Measurements from ENCODE around the gene SPSB3.

SPSB3 gene

GRCh38 chr16:1788708-1789100 lies 6.3 kb upstream of the SPSB3 start:
- Histone ChIP-seq H3K27me3 (ENCODE audit: control insufficient read depth, insufficient read depth, low read length) (no peaks in the 10 kb centered on the region), H3K4me1 (ENCODE audit: control insufficient read depth, insufficient read depth, low read length) (no peaks in the 10 kb centered on the region; the same call in 1 of the 2 replicates), H3K9me3 (ENCODE audit: control insufficient read depth, insufficient read depth, low read length) (no peaks in the 10 kb centered on the region), H3K27ac (ENCODE audit: low read length) (no peak overlapping the region), H3K36me3 (ENCODE audit: control insufficient read depth, insufficient read depth, low read length) (peaks cover 31% of the 10 kb centered on the region), H3K4me3 (ENCODE audit: low read length) (no peak overlapping the region)
- no CpG with 5 or more reads among the region's 19 CpGs for WGBS (ENCODE audit: insufficient coverage, insufficient read length)
- no peak for DNase-seq (ENCODE audit: low read depth, low spot score)

DNA sequence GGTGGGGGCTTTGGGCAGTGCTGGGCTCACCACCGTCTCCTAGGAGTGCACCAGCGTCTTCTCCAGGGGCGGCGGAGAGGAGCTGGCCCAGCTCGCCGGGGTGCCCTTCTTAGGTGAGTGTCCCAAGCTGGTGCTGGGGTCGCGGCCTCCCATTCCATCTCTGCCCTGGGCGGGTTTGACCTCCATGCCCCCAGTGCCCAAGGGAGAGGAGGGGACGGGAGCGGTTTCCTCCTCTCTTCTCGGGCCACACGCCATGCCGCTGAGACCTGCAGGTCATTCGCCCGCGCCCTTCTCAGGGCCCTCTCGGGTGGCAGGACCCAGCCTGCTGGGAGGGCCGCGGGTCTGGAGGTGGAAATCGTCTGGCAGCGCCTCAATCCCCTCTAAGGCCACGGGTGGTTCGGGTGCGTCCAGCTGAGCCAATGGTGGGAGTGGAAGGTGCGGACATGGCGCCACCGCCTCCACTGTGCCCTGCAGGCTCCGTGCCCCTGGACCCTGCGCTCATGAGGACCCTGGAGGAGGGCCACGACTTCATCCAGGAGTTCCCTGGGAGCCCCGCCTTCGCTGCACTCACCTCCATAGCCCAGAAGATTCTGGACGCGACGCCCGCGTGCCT lies 5.8 kb upstream of the SPSB3 start:
- no peak for DNase-seq (ENCODE audit: low read depth, low spot score)
- WGBS (ENCODE audit: insufficient coverage, insufficient read length): no CpG with 5 or more reads among the region's 38 CpGs
- Histone ChIP-seq H3K36me3 (ENCODE audit: control insufficient read depth, insufficient read depth, low read length) (peaks cover 31% of the 10 kb centered on the region), H3K27me3 (ENCODE audit: control insufficient read depth, insufficient read depth, low read length) (no peaks in the 10 kb centered on the region), H3K4me1 (ENCODE audit: control insufficient read depth, insufficient read depth, low read length) (no peaks in the 10 kb centered on the region; the same call in 1 of the 2 replicates), H3K4me3 (ENCODE audit: low read length) (no peak overlapping the region), H3K27ac (ENCODE audit: low read length) (no peak overlapping the region), H3K9me3 (ENCODE audit: control insufficient read depth, insufficient read depth, low read length) (no peaks in the 10 kb centered on the region)

DNA sequence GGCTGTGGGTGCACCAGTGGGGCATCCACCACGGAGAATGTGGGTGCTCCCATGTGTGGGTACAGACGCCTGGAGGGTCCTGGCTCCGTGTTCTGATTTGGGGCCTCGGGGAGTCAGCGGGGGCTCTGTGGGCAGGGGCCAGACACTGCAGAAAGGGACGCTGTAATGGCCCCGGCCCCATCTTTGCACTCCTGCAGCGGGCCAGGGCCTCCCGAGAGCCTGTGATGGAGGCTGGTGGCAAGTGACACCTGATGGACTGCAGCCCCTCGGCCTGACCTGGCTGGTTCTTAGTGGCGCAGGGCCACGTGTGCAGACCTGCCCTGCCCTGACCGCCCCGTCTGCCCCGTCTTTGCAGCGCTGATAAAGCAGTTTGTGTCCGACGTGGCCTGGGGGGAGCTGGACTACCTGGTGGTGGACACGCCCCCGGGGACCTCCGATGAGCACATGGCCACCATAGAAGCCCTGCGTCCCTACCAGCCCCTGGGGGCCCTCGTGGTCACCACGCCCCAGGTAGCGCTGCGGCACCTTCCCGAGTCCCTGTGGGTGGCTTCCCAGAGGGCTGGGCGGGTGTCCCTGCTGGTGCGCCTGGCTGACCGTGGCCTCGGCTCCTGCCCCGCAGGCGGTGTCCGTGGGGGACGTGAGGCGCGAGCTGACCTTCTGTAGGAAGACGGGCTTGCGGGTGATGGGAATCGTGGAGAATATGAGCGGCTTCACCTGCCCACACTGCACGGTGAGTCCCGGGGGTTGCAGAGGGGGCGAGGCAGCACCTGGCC lies 5.1 kb upstream of the SPSB3 start:
- H3K36me3 ChIP-seq (ENCODE audit: control insufficient read depth, insufficient read depth, low read length): peaks cover 31% of the 10 kb centered on the region
- no peak for DNase-seq (ENCODE audit: low read depth, low spot score)
- no peaks in the 10 kb centered on the region for H3K4me1 ChIP-seq (ENCODE audit: control insufficient read depth, insufficient read depth, low read length)
- no peaks in the 10 kb centered on the region for H3K9me3 ChIP-seq (ENCODE audit: control insufficient read depth, insufficient read depth, low read length)
- H3K27me3 ChIP-seq (ENCODE audit: control insufficient read depth, insufficient read depth, low read length): no peaks in the 10 kb centered on the region
- no CpG with 5 or more reads among the region's 44 CpGs for WGBS (ENCODE audit: insufficient coverage, insufficient read length)
- H3K27ac ChIP-seq (ENCODE audit: low read length): no peak overlapping the region
- no peak overlapping the region for H3K4me3 ChIP-seq (ENCODE audit: low read length)

- no CpG with 5 or more reads among the region's 6 CpGs for WGBS (ENCODE audit: insufficient coverage, insufficient read length)
- Histone ChIP-seq H3K36me3 (ENCODE audit: control insufficient read depth, insufficient read depth, low read length) (peaks cover 31% of the 10 kb centered on the region), H3K27me3 (ENCODE audit: control insufficient read depth, insufficient read depth, low read length) (no peaks in the 10 kb centered on the region), H3K9me3 (ENCODE audit: control insufficient read depth, insufficient read depth, low read length) (no peaks in the 10 kb centered on the region), H3K4me3 (ENCODE audit: low read length) (no peak overlapping the region), H3K4me1 (ENCODE audit: control insufficient read depth, insufficient read depth, low read length) (no peaks in the 10 kb centered on the region), H3K27ac (ENCODE audit: low read length) (no peak overlapping the region)
- DNase-seq (ENCODE audit: low read depth, low spot score): no peak
Observed at GRCh38 chr16:1787056-1787321, 4.6 kb upstream of the SPSB3 start.

DNA sequence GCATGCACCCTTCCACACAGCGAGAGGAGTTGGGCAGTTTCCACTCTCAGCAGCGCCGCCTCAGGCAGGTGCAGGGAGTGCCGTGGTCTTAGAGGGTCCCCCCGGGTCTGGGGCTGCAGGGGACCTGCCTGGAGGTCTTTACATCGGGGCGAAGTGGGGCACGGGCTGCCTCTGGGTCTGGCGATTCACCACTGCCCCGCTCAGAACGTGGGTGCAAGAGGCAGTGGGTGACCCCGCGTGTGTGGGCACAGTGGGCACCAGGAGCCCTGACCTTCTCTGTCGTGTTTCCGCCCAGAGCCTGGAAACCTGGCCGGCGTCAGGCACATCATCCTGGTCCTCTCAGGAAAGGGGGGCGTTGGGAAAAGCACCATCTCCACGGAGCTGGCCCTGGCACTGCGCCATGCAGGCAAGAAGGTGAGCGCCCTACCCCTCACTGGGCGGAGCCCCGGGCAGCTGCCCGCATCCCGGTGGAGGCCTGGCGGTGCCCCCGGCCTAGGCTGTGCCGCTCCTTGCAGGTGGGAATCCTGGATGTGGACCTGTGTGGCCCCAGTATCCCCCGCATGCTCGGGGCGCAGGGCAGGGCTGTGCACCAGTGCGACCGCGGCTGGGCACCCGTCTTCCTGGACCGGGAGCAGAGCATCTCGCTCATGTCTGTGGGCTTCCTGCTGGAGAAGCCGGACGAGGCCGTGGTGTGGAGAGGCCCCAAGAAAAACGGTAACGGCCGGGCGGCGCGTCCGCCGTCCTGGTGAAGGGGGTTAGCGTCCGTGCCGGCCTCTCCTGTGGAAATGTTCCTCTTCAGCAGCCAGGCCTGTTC lies 4.1 kb upstream of the SPSB3 start:
- no peaks in the 10 kb centered on the region for H3K27me3 ChIP-seq (ENCODE audit: control insufficient read depth, insufficient read depth, low read length)
- H3K4me3 ChIP-seq (ENCODE audit: low read length): no peak overlapping the region
- no peaks in the 10 kb centered on the region for H3K9me3 ChIP-seq (ENCODE audit: control insufficient read depth, insufficient read depth, low read length)
- no CpG with 5 or more reads among the region's 51 CpGs for whole genome bisulfite sequencing (ENCODE audit: insufficient coverage, insufficient read length)
- H3K4me1 ChIP-seq (ENCODE audit: control insufficient read depth, insufficient read depth, low read length): no peaks in the 10 kb centered on the region
- no peak overlapping the region for H3K27ac ChIP-seq (ENCODE audit: low read length)
- DNase-seq (ENCODE audit: low read depth, low spot score): no peak
- peaks cover 31% of the 10 kb centered on the region for H3K36me3 ChIP-seq (ENCODE audit: control insufficient read depth, insufficient read depth, low read length)

DNA sequence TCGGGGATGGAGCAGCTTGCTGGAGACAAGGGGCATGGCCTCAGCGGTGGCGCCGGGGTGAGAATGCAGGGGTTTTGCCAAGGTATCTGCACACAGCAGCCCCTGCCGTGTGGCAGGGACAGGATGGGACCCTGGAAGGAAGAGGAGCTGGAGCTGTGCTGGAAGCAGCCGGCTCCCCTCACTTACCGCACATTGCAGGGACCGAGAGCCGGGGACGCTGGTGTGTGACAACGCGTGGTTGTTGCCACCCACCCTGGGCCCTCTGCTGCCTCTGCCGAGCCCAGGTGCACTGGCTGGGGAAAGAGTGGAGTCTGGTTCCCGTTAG lies 3.4 kb upstream of the SPSB3 start:
- H3K4me3 ChIP-seq (ENCODE audit: low read length): no peak overlapping the region
- H3K27ac ChIP-seq (ENCODE audit: low read length): no peak overlapping the region
- no peaks in the 10 kb centered on the region for H3K4me1 ChIP-seq (ENCODE audit: control insufficient read depth, insufficient read depth, low read length)
- no peaks in the 10 kb centered on the region for H3K27me3 ChIP-seq (ENCODE audit: control insufficient read depth, insufficient read depth, low read length)
- DNase-seq (ENCODE audit: low read depth, low spot score): no peak
- peaks cover 31% of the 10 kb centered on the region for H3K36me3 ChIP-seq (ENCODE audit: control insufficient read depth, insufficient read depth, low read length)
- no CpG with 5 or more reads among the region's 14 CpGs for WGBS (ENCODE audit: insufficient coverage, insufficient read length)
- H3K9me3 ChIP-seq (ENCODE audit: control insufficient read depth, insufficient read depth, low read length): no peaks in the 10 kb centered on the region

- Histone ChIP-seq H3K27me3 (ENCODE audit: control insufficient read depth, insufficient read depth, low read length) (no peaks in the 10 kb centered on the region), H3K27ac (ENCODE audit: low read length) (no peak overlapping the region), H3K36me3 (ENCODE audit: control insufficient read depth, insufficient read depth, low read length) (peaks cover 28% of the 10 kb centered on the region), H3K9me3 (ENCODE audit: control insufficient read depth, insufficient read depth, low read length) (no peaks in the 10 kb centered on the region), H3K4me1 (ENCODE audit: control insufficient read depth, insufficient read depth, low read length) (no peaks in the 10 kb centered on the region), H3K4me3 (ENCODE audit: low read length) (no peak overlapping the region)
- DNase-seq (ENCODE audit: low read depth, low spot score): no peak
- WGBS (ENCODE audit: insufficient coverage, insufficient read length): no CpG with 5 or more reads among the region's 26 CpGs
Observed at GRCh38 chr16:1784977-1785845, 2.8 kb upstream of the SPSB3 start.

DNA sequence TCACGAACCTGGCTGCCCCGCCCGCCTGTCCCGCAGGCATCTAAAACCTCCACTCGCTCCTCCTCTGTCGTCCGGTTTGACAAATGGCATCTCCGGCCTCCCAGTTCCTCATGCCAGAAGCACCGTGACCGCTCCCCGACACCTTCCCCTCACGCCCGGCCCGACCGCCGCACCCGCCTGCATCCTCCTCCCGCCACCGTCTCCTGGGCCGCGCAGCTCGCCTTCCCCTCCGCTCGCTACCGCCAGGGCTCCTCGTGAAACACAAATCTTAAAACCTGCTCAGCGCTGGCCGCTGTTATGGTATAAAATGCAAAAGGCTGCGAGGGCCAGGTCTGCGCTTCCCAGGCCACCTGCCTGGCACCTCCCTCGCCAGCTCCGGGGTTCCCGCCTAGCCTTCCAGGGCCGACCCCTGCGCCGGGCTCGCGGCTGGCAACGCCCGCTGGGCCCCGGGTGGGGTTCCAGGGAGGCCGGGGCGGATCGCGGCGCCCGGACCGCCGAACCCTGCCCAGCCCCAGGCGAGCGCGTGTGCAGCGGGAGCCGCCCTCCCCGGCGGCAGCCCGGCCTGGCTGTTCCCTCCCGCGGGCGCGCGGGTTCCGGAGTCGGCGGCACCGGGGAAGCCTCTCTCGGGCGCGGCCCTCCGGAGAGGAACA lies 488 bp downstream of the SPSB3 start:
- no CpG with 5 or more reads among the region's 70 CpGs for WGBS (ENCODE audit: insufficient coverage, insufficient read length)
- H3K4me3 ChIP-seq (ENCODE audit: low read length): peak overlapping the region; percentile 92
- no peaks in the 10 kb centered on the region for H3K9me3 ChIP-seq (ENCODE audit: control insufficient read depth, insufficient read depth, low read length)
- H3K27ac ChIP-seq (ENCODE audit: low read length): no peak overlapping the region
- no peaks in the 10 kb centered on the region for H3K27me3 ChIP-seq (ENCODE audit: control insufficient read depth, insufficient read depth, low read length)
- H3K4me1 ChIP-seq (ENCODE audit: control insufficient read depth, insufficient read depth, low read length): no peaks in the 10 kb centered on the region
- peaks cover 26% of the 10 kb centered on the region for H3K36me3 ChIP-seq (ENCODE audit: control insufficient read depth, insufficient read depth, low read length)
- no peak for DNase-seq (ENCODE audit: low read depth, low spot score)

GRCh38 chr16:1781254-1781653 lies 1.1 kb downstream of the SPSB3 start:
- Histone ChIP-seq H3K27me3 (ENCODE audit: control insufficient read depth, insufficient read depth, low read length) (no peaks in the 10 kb centered on the region), H3K4me1 (ENCODE audit: control insufficient read depth, insufficient read depth, low read length) (no peaks in the 10 kb centered on the region), H3K4me3 (ENCODE audit: low read length) (peak overlapping the region; percentile 92; the same call in 1 of the 2 replicates), H3K36me3 (ENCODE audit: control insufficient read depth, insufficient read depth, low read length) (peaks cover 20% of the 10 kb centered on the region), H3K27ac (ENCODE audit: low read length) (no peak overlapping the region), H3K9me3 (ENCODE audit: control insufficient read depth, insufficient read depth, low read length) (no peaks in the 10 kb centered on the region)
- DNase-seq (ENCODE audit: low read depth, low spot score): no peak
- no CpG with 5 or more reads among the region's 20 CpGs for WGBS (ENCODE audit: insufficient coverage, insufficient read length)

DNA sequence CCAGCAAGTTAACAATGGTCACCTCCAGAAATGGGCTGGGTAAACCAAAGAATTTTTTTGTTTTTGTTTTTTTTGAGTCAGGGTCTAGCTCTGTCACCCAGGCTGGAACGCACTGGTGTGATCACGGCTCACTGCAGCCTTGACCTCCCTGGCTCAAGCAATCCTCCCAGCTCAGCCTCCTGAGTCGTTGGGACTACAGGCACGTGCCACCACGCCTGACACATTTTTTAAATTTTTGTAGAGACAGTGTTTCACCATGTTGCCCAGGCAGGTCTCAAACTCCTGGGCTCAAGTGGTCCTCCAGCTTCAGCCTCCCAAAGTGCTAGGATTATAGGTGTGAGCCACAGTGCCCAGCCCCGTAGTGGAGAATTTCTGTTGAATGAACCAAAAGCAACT lies 1.7 kb downstream of the SPSB3 start:
- peaks cover 23% of the 10 kb centered on the region for H3K36me3 ChIP-seq (ENCODE audit: control insufficient read depth, insufficient read depth, low read length)
- no CpG with 5 or more reads among the region's 6 CpGs for WGBS (ENCODE audit: insufficient coverage, insufficient read length)
- DNase-seq (ENCODE audit: low read depth, low spot score): no peak
- no peak overlapping the region for H3K27ac ChIP-seq (ENCODE audit: low read length)
- H3K27me3 ChIP-seq (ENCODE audit: control insufficient read depth, insufficient read depth, low read length): no peaks in the 10 kb centered on the region
- no peaks in the 10 kb centered on the region for H3K4me1 ChIP-seq (ENCODE audit: control insufficient read depth, insufficient read depth, low read length)
- no peaks in the 10 kb centered on the region for H3K9me3 ChIP-seq (ENCODE audit: control insufficient read depth, insufficient read depth, low read length)
- H3K4me3 ChIP-seq (ENCODE audit: low read length): no peak overlapping the region
